Stomach smooth muscle (tissue), 2 donors: Measurements from ENCODE around the gene ZNF618.

ENCODE experiments used
- H3K27ac ChIP-seq: one replicate; pipeline ENCODE4 v1.7.0; 2013; ENCODE audit warnings: mild to moderate bottlenecking, low read length, inconsistent platforms
- H3K27me3 ChIP-seq, 2 donors: one replicate each; pipeline ENCODE4 v1.7.0; 2013; ENCODE audit warnings: low read length in 2 of 2; ENCODE audit not compliant: insufficient read depth in 2 of 2, control insufficient read depth in 1 of 2
- H3K36me3 ChIP-seq, 2 donors: one replicate each; pipeline ENCODE4 v1.7.0; 2013; ENCODE audit warnings: low read length in 2 of 2; ENCODE audit not compliant: control insufficient read depth in 2 of 2, insufficient read depth in 2 of 2
- H3K4me1 ChIP-seq: one replicate; pipeline ENCODE4 v1.7.0; 2013; ENCODE audit warnings: low read length; ENCODE audit not compliant: control insufficient read depth, insufficient read depth
- H3K4me3 ChIP-seq, 2 donors: one replicate each; pipeline ENCODE4 v1.7.0; 2013; ENCODE audit warnings: low read length in 2 of 2
- H3K9ac ChIP-seq, 2 donors: one replicate each; pipeline ENCODE4 v1.7.0; 2013; ENCODE audit warnings: low read length in 2 of 2, mild to moderate bottlenecking in 1 of 2
- H3K9me3 ChIP-seq, 2 donors: one replicate each; pipeline ENCODE4 v1.7.0; 2013; ENCODE audit warnings: low read length in 2 of 2; ENCODE audit not compliant: control insufficient read depth in 2 of 2
- donor health status: healthy.
- donor health status: Pancreatic carcinoma.

ZNF618 gene

GRCh38 chr9:113934167-113934828 lies 58.2 kb downstream of the ZNF618 start:
- Histone ChIP-seq H3K36me3 (no peaks in the 10 kb centered on the region), H3K4me3 (no peak overlapping the region), H3K27me3 (no peaks in the 10 kb centered on the region), H3K9ac (no peak overlapping the region), H3K9me3 (peaks cover 0 to 3% of the 10 kb centered on the region in 2 donors), H3K27ac (no peak overlapping the region), H3K4me1 (no peaks in the 10 kb centered on the region)

GRCh38 chr9:113934829-113935676 lies 58.9 kb downstream of the ZNF618 start:
- H3K27ac ChIP-seq, result no peak overlapping the region
- no peaks in the 10 kb centered on the region for H3K27me3 ChIP-seq
- H3K9me3 ChIP-seq, result peaks cover 0 to 1% of the 10 kb centered on the region in 2 donors
- no peak overlapping the region for H3K4me3 ChIP-seq
- no peaks in the 10 kb centered on the region for H3K36me3 ChIP-seq
- no peaks in the 10 kb centered on the region for H3K4me1 ChIP-seq
- H3K9ac ChIP-seq, result no peak overlapping the region

- Histone ChIP-seq H3K36me3 (no peaks in the 10 kb centered on the region), H3K27me3 (no peaks in the 10 kb centered on the region), H3K27ac (no peak overlapping the region), H3K9ac (no peak overlapping the region), H3K4me3 (no peak overlapping the region), H3K4me1 (no peaks in the 10 kb centered on the region), H3K9me3 (no peaks in the 10 kb centered on the region)
These were observed 59.7 kb downstream of the ZNF618 start for GRCh38 chr9:113935677-113936380.

DNA sequence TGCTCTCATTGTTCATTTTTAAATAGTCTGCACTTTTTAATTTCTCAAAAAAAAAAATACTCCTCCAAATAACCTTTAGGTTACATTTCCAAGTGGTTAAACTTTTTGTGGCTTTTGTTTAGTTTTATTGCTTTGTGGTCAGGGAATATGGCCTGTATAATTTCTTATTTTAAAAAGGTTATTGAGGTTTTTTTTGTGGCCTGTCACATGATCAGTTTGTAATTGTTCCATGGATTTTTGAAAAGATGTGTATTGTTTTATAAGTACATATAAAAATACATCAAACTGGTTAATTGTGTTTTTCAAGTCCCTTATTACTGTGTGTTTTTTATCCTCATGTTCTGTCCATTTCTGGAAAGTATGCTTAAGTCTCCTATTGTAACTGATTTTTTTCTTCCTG lies 64.0 kb downstream of the ZNF618 start:
- H3K4me3 ChIP-seq, result no peak overlapping the region
- no peak overlapping the region for H3K9ac ChIP-seq
- no peaks in the 10 kb centered on the region for H3K27me3 ChIP-seq
- no peaks in the 10 kb centered on the region for H3K36me3 ChIP-seq
- no peak overlapping the region for H3K27ac ChIP-seq
- H3K4me1 ChIP-seq, result no peaks in the 10 kb centered on the region
- H3K9me3 ChIP-seq, result no peaks in the 10 kb centered on the region

GRCh38 chr9:113941056-113941455 lies 64.9 kb downstream of the ZNF618 start:
- Histone ChIP-seq H3K36me3 (no peaks in the 10 kb centered on the region), H3K9ac (no peak overlapping the region), H3K4me3 (no peak overlapping the region), H3K27ac (no peak overlapping the region), H3K4me1 (no peaks in the 10 kb centered on the region), H3K27me3 (no peaks in the 10 kb centered on the region), H3K9me3 (no peaks in the 10 kb centered on the region)

DNA sequence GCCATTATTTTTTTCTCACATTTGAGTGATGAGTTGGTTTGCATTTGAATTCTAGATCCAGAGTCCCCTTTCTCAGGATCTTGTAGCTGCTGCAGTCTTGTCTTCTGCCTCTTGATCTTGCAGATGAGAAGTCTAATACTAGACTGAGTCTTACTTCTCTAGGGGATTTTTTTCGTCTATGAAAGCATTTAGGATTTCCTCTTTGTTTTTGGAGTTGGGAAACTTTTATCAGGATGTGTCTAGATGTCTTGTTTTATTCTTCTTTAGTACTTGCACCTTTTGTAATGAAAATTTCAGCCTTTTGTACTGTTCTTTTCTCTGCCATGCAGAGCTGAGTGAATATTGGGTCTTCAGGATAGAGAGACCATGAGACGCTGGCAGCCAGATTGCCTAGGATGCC lies 65.4 kb downstream of the ZNF618 start:
- Histone ChIP-seq H3K4me1 (no peaks in the 10 kb centered on the region), H3K4me3 (no peak overlapping the region), H3K9ac (no peak overlapping the region), H3K27ac (no peak overlapping the region), H3K9me3 (no peaks in the 10 kb centered on the region), H3K36me3 (no peaks in the 10 kb centered on the region), H3K27me3 (no peaks in the 10 kb centered on the region)

GRCh38 chr9:113943112-113944009 lies 67.3 kb downstream of the ZNF618 start:
- Histone ChIP-seq H3K9me3 (no peaks in the 10 kb centered on the region), H3K4me3 (no peak overlapping the region), H3K27ac (no peak overlapping the region), H3K9ac (no peak overlapping the region), H3K27me3 (no peaks in the 10 kb centered on the region), H3K4me1 (no peaks in the 10 kb centered on the region), H3K36me3 (no peaks in the 10 kb centered on the region)

DNA sequence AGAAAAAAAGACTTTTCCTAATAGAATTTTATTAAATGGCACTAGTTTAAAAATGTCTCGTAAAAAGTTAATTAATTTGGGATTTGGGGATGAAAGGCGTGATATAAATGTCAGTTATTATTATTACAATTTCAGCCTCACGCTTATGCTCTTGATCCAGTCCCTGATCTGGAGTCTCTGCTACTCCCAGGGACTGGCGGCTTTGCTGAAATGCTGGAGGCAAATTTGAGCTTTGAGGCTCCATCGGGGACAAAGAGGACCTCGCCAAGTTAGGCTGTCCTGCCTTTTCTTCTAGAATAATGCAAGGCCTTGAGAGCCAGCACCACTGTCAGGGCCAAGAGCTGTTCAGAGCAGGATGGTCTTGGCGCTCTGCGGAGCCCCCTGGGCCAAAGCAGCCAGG lies 69.7 kb downstream of the ZNF618 start:
- no peaks in the 10 kb centered on the region for H3K9me3 ChIP-seq
- no peak overlapping the region for H3K9ac ChIP-seq
- no peak overlapping the region for H3K4me3 ChIP-seq
- H3K27me3 ChIP-seq, result no peaks in the 10 kb centered on the region
- no peak overlapping the region for H3K27ac ChIP-seq
- H3K4me1 ChIP-seq, result no peaks in the 10 kb centered on the region
- no peaks in the 10 kb centered on the region for H3K36me3 ChIP-seq

DNA sequence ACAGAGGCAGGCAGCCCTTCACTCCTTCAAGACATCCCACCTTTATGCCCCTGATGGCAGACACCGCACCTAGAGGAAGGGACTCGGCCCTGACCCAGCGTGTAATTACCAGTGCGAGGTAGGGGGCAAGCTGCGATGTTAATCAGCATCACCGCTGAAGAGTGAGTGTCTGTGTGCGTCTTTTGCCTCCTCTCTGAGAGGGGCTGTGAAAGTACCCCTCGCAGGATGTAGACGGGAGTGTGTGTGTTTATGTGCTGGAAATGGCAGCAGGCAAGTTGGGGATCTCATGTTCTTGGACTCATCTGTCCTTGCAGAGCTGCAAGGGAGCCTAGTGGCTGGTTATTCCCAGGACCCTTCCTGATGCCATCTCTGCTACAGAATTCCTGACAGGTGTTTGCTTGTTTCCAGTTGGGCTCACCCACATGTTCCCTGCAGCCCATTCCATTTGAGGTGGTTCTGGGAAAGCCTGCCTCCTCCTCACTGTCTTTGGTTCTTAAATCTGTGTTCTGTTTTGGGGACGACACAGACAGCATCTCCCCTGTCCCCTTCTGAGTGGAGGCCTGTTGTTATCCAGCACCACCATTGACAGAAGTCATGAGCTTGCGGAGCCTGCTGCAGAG lies 70.5 kb downstream of the ZNF618 start:
- Histone ChIP-seq H3K4me3 (no peak overlapping the region), H3K27me3 (no peaks in the 10 kb centered on the region), H3K9me3 (no peaks in the 10 kb centered on the region), H3K4me1 (no peaks in the 10 kb centered on the region), H3K9ac (no peak overlapping the region), H3K36me3 (no peaks in the 10 kb centered on the region), H3K27ac (no peak overlapping the region)

GRCh38 chr9:113947941-113948340 lies 71.8 kb downstream of the ZNF618 start:
- Histone ChIP-seq H3K9me3 (no peaks in the 10 kb centered on the region), H3K9ac (no peak overlapping the region), H3K27ac (no peak overlapping the region), H3K4me3 (no peak overlapping the region), H3K36me3 (no peaks in the 10 kb centered on the region), H3K27me3 (no peaks in the 10 kb centered on the region), H3K4me1 (no peaks in the 10 kb centered on the region)
